ENCODE measurements around the gene OR11A1.

The OR11A1 gene
- 0 reads per million in 4 donors for total RNA-seq

GRCh38 chr6:29456971-29457370 lies at the start of gene OR11A1, which contains the start of gene OR2H1:
TSS of gene OR11A1 (minus strand) at chr6:29457071. CDS start at chr6:29427641, 29,430 bp downstream.
TSS of gene OR2H1 (plus strand) at chr6:29457155. CDS start at chr6:29461770, 4,615 bp downstream.
- no peak for DNase-seq

- no peak for DNase-seq
These were observed 49.7 kb upstream of the OR11A1 start for GRCh38 chr6:29506446-29507067.

GRCh38 chr6:29505808-29506207 lies 48.9 kb upstream of the OR11A1 start:
- no peak for DNase-seq

- no peak for DNase-seq
These were observed 48.1 kb upstream of the OR11A1 start for GRCh38 chr6:29504961-29505360.

- DNase-seq, result no peak
These were observed 45.7 kb upstream of the OR11A1 start for GRCh38 chr6:29502597-29502996.

- no peak for DNase-seq
These were observed 45.3 kb upstream of the OR11A1 start for GRCh38 chr6:29502181-29502580.

- no peak for DNase-seq
These were observed 44.2 kb upstream of the OR11A1 start for GRCh38 chr6:29501106-29501505.

GRCh38 chr6:29500594-29500993 lies 43.7 kb upstream of the OR11A1 start:
- DNase-seq, result no peak

- no peak for DNase-seq
These were observed 42.8 kb upstream of the OR11A1 start for GRCh38 chr6:29499704-29500103.

- DNase-seq, result no peak
These were observed 40.1 kb upstream of the OR11A1 start for GRCh38 chr6:29496961-29497360.

- DNase-seq, result no peak
These were observed 38.7 kb upstream of the OR11A1 start for GRCh38 chr6:29495571-29495970.

GRCh38 chr6:29494131-29494530 lies 37.3 kb upstream of the OR11A1 start:
- DNase-seq, result no peak

- no peak for DNase-seq
These were observed 36.4 kb upstream of the OR11A1 start for GRCh38 chr6:29493261-29493660.

GRCh38 chr6:29491574-29491973 lies 34.7 kb upstream of the OR11A1 start:
- no peak for DNase-seq

- no peak for DNase-seq
These were observed 33.7 kb upstream of the OR11A1 start for GRCh38 chr6:29490552-29490951.

- DNase-seq, result no peak
These were observed 33.2 kb upstream of the OR11A1 start for GRCh38 chr6:29490055-29490454.

- no peak for DNase-seq
These were observed 32.4 kb upstream of the OR11A1 start for GRCh38 chr6:29489286-29489685.

GRCh38 chr6:29488874-29489273 lies 32.0 kb upstream of the OR11A1 start:
- DNase-seq, result no peak

GRCh38 chr6:29487660-29488059 lies 30.8 kb upstream of the OR11A1 start, which contains the start of gene MAS1L:
TSS of gene MAS1L (minus strand) at chr6:29487956. CDS start at chr6:29487902, 54 bp downstream.
- DNase-seq, result no peak

- no peak for DNase-seq
These were observed 30.3 kb upstream of the OR11A1 start for GRCh38 chr6:29487131-29487530.

- DNase-seq, result no peak
These were observed 29.7 kb upstream of the OR11A1 start for GRCh38 chr6:29486577-29486976.

- DNase-seq, result no peak
These were observed 26.9 kb upstream of the OR11A1 start for GRCh38 chr6:29483735-29484134.

GRCh38 chr6:29483186-29483585 lies 26.3 kb upstream of the OR11A1 start:
- DNase-seq, result no peak

- no peak for DNase-seq
These were observed 22.7 kb upstream of the OR11A1 start for GRCh38 chr6:29479560-29479959.

- DNase-seq, result no peak
These were observed 21.9 kb upstream of the OR11A1 start for GRCh38 chr6:29478740-29479139.
